Endothelial cell of umbilical vein (primary cell): Measurements from ENCODE around the gene DDX54. TPM values are rescaled to one million over a fixed set of nuclear protein-coding genes. Genes with fewer than 3 reads are reported as not detected.

ENCODE experiments used
- BruUV-seq: library from RNA; stranded (reverse); fragments of 400-500 nt; replicated peaks from 2 replicates; lab custom pipeline; 2021; lab: Mats Ljungman, UMichigan
- CTCF ChIA-PET: fragments of 300-600, 350-600 bp; sonication (Branson Sonifier 250); formaldehyde crosslinking; loops from one replicate; lab custom pipeline; 2021; ENCODE audit warnings: antibody characterized with exemption, inconsistent platforms; lab: Charles Lee
- POLR2A ChIA-PET: fragments of 300-600, 350-600 bp; sonication (Branson Sonifier 250); formaldehyde crosslinking; loops from one replicate; lab custom pipeline; 2021; ENCODE audit warnings: antibody characterized with exemption, inconsistent platforms; lab: Charles Lee
- DNase-seq: peaks from one replicate; pipeline ENCODE4 v3.0.0-alpha.2; 2011; ENCODE audit warnings: low read depth, low spot score
- FAIRE-seq: peaks from 2 replicates; lab custom pipeline; 2011; peaks lifted over from hg19 to GRCh38; lab: Jason Lieb, UNC
- H2AFZ ChIP-seq: 2 replicates; pipeline ENCODE4 v1.6.0; 2012; ENCODE audit warnings: low read depth, low read length, control low read depth, inconsistent platforms
- H3K27ac ChIP-seq: 2 replicates; pipeline ENCODE4 v1.5.1; 2011; ENCODE audit warnings: low read depth, mild to moderate bottlenecking, control low read depth, low read length, moderate library complexity; ENCODE audit not compliant: insufficient read depth
- H3K27me3 ChIP-seq, 2 experiments: 2 replicates each; pipeline versions ENCODE4 v1.6.0 to v1.6.1; 2011; ENCODE audit warnings: low read length in 2 of 2, mixed read lengths in 1 of 2; ENCODE audit not compliant: control insufficient read depth in 2 of 2, insufficient read depth in 2 of 2
- H3K36me3 ChIP-seq, 2 experiments: 2 replicates in 1 of 2; 3 replicates in 1 of 2; pipeline ENCODE4 v1.5.1; 2011; ENCODE audit warnings: low read length in 2 of 2, mild to moderate bottlenecking in 1 of 2, moderate library complexity in 1 of 2; ENCODE audit not compliant: control insufficient read depth in 2 of 2, insufficient read depth in 2 of 2; ENCODE audit errors: extremely low read depth in 1 of 2
- H3K4me1 ChIP-seq: 3 replicates; pipeline ENCODE4 v1.5.1; 2011; ENCODE audit warnings: mild to moderate bottlenecking, low read length; ENCODE audit not compliant: control insufficient read depth, insufficient read depth; ENCODE audit errors: extremely low read depth
- H3K4me2 ChIP-seq: 2 replicates; pipeline ENCODE4 v1.6.1; 2011; ENCODE audit warnings: low read length, control low read depth, mixed read lengths; ENCODE audit not compliant: insufficient read depth
- H3K4me3 ChIP-seq, 3 experiments: fragments of 200-600 bp in 1 of 3; sonication (generic), shearing (Covaris generic) in 1 of 3; replicated peaks in 1 of 3; 2 replicates each; pipeline ENCODE4 v1.5.1; 2011 to 2016; ENCODE audit warnings: control low read depth in 3 of 3, low read length in 3 of 3, mild to moderate bottlenecking in 2 of 3, inconsistent platforms in 1 of 3, low read depth in 1 of 3, moderate library complexity in 1 of 3; ENCODE audit not compliant: insufficient read depth in 1 of 3
- H3K79me2 ChIP-seq: 2 replicates; pipeline ENCODE4 v1.6.0; 2012; ENCODE audit warnings: low read length, inconsistent platforms; ENCODE audit not compliant: control insufficient read depth, insufficient read depth
- H3K9ac ChIP-seq: replicated peaks from 2 replicates; pipeline ENCODE3; 2011; ENCODE audit warnings: low read length, control low read depth; ENCODE audit not compliant: insufficient read depth; ENCODE audit errors: extremely low read depth
- H3K9me1 ChIP-seq: replicated peaks from 3 replicates; pipeline ENCODE4 v1.6.0; 2011; ENCODE audit warnings: mild to moderate bottlenecking, low read length; ENCODE audit not compliant: control insufficient read depth, insufficient read depth; ENCODE audit errors: extremely low read depth
- H3K9me3 ChIP-seq: replicated peaks from 2 replicates; pipeline ENCODE4 v1.5.1; 2012; ENCODE audit warnings: low read length, inconsistent platforms; ENCODE audit not compliant: control insufficient read depth, insufficient read depth
- H4K20me1 ChIP-seq: replicated peaks from 2 replicates; pipeline ENCODE3; 2011; ENCODE audit warnings: mild to moderate bottlenecking, low read length; ENCODE audit not compliant: control insufficient read depth, insufficient read depth; ENCODE audit errors: extremely low read depth
- EZH2 ChIP-seq: IDR thresholded peaks from 2 replicates; pipeline ENCODE4 v1.6.1; 2012; ENCODE audit warnings: borderline replicate concordance, low read depth, mild to moderate bottlenecking, moderate library complexity, low read length, inconsistent platforms; ENCODE audit not compliant: severe bottlenecking
- FOS ChIP-seq: IDR thresholded peaks from 2 replicates; pipeline ENCODE4 v1.6.1; 2011; ENCODE audit warnings: mild to moderate bottlenecking, low read length, moderate library complexity, borderline replicate concordance; ENCODE audit not compliant: insufficient read depth
- GATA2 ChIP-seq: IDR thresholded peaks from 2 replicates; pipeline ENCODE4 v1.7.0; 2011; ENCODE audit warnings: low read depth, mild to moderate bottlenecking, moderate library complexity, mixed read lengths, low read length; ENCODE audit not compliant: insufficient read length, insufficient read depth
- JUN ChIP-seq: IDR thresholded peaks from 2 replicates; pipeline ENCODE4 v1.6.1; 2011; ENCODE audit warnings: borderline replicate concordance, low read depth; ENCODE audit not compliant: insufficient read length, insufficient read depth
- POLR2A ChIP-seq: IDR thresholded peaks from 2 replicates; pipeline ENCODE4 v1.6.1; 2012; ENCODE audit warnings: low read depth, mild to moderate bottlenecking, control low read depth, low read length
- POLR2AphosphoS5 ChIP-seq: IDR thresholded peaks from 2 replicates; pipeline ENCODE4 v1.6.1; 2012; ENCODE audit warnings: low read depth, mild to moderate bottlenecking, control low read depth, low read length, moderate library complexity; ENCODE audit not compliant: insufficient read depth
- dilution Hi-C: fragments of 300-500 bp; cut with MboI; formaldehyde crosslinking; loops from one replicate; pipeline ENCODE4 v1.15.0; 2019; ENCODE audit warnings: low sequenced_read_pairs; ENCODE audit not compliant: extremely low pct_ligation_motif_present
- intact Hi-C: fragments of 100-400 bp; cut with micrococcal nuclease; formaldehyde crosslinking; loops from one replicate; pipeline ENCODE4 v1.10.0; 2022
- polyA plus RNA-seq, 4 experiments: library from polyadenylated mRNA; depleted of rRNA in 3 of 4; stranded (reverse) in 3 of 4; unstranded in 1 of 4; fragments of >200 nt; gene quantifications; 2 replicates each; pipeline versions ENCODE4 v1.2.1 to v1.2.3, GENCODE V29; 2011 to 2012; ENCODE audit warnings: missing spikeins in 1 of 4
- total RNA-seq: library from RNA; stranded (reverse); gene quantifications from 2 replicates; pipeline ENCODE4 v1.2.3, GENCODE V29; 2021
- TF ChIP-seq, protein P1 (sequence below), 2 donors: IDR thresholded peaks; 1 replicate in 1 of 2; 2 replicates in 1 of 2; pipeline ENCODE4 v1.5.1; 2011; ENCODE audit warnings: low read length in 2 of 2, mild to moderate bottlenecking in 2 of 2, moderate library complexity in 2 of 2, control low read depth in 1 of 2, inconsistent platforms in 1 of 2, low read depth in 1 of 2; ENCODE audit not compliant: insufficient read depth in 1 of 2; ENCODE audit errors: extremely low read depth in 1 of 2
- TF ChIP-seq, protein P2 (sequence below): IDR thresholded peaks from 2 replicates; pipeline ENCODE4 v1.6.1; 2011; ENCODE audit not compliant: insufficient read depth, insufficient read length

DDX54 gene
- total and polyA plus RNA-seq, 2 donors (not counting 3 experiments of a cell fraction or from before 2014, with no cell fraction given): 54.1 to 90.0 TPM

DNA sequence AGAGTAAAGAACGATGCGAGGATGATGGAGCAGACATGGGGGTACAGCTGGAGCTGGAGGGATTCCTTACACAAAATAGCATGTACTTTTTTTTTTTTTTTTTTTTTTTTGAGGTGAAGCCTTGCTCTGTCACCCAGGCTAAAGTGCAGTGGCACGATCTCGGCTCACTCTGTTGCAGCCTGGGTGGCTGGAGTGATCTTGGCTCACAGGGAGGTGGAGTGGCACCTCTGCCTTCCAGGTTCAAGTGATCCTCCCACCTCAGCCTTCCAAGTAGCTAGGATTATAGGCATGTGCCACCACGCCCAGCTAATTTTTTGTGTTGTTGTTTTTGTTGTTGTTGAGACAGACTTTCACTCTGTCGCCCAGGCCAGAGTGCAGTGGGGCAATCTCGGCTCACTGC, 44.6 kb downstream of the DDX54 start:
- BruUV-seq: no TSS peak
- no peak overlapping the region for H2AFZ ChIP-seq
- ChIA-PET POLR2A (no interaction called here), CTCF (interaction anchor here (0.6 to 2.3 kb wide), 2 partner anchors 112 to 148 kb away, joined by 3 to 7 read pairs; no protein-coding TSS in a partner anchor)
- H4K20me1 ChIP-seq: no peaks in the 10 kb centered on the region
- FAIRE-seq (no peak), DNase-seq (no peak)
- H3K9ac ChIP-seq: no peak overlapping the region
- H3K4me2 ChIP-seq: no peak overlapping the region
- H3K27ac ChIP-seq: no peak overlapping the region
- H3K4me1 ChIP-seq: no peaks in the 10 kb centered on the region
- H3K79me2 ChIP-seq: no peaks in the 10 kb centered on the region
- no peaks in the 10 kb centered on the region for H3K9me1 ChIP-seq
- H3K27me3 ChIP-seq: no peaks in the 10 kb centered on the region
- TF ChIP-seq, protein P1, sequence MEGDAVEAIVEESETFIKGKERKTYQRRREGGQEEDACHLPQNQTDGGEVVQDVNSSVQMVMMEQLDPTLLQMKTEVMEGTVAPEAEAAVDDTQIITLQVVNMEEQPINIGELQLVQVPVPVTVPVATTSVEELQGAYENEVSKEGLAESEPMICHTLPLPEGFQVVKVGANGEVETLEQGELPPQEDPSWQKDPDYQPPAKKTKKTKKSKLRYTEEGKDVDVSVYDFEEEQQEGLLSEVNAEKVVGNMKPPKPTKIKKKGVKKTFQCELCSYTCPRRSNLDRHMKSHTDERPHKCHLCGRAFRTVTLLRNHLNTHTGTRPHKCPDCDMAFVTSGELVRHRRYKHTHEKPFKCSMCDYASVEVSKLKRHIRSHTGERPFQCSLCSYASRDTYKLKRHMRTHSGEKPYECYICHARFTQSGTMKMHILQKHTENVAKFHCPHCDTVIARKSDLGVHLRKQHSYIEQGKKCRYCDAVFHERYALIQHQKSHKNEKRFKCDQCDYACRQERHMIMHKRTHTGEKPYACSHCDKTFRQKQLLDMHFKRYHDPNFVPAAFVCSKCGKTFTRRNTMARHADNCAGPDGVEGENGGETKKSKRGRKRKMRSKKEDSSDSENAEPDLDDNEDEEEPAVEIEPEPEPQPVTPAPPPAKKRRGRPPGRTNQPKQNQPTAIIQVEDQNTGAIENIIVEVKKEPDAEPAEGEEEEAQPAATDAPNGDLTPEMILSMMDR (IDR thresholded peaks at IDR 0.05; ENCODE audit: extremely low read depth in 1 of 2, insufficient read depth in 1 of 2, low read depth in 1 of 2, low read length in 2 of 2): no peak
- no peak for TF ChIP-seq GATA2
- no peak for TF ChIP-seq EZH2
- TF ChIP-seq POLR2A: no peak
- no peak for TF ChIP-seq POLR2AphosphoS5
- no peak for TF ChIP-seq JUN
- TF ChIP-seq, protein P2, sequence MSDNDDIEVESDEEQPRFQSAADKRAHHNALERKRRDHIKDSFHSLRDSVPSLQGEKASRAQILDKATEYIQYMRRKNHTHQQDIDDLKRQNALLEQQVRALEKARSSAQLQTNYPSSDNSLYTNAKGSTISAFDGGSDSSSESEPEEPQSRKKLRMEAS: no peak
- no peak for TF ChIP-seq FOS
- intact Hi-C loops (no loop called here), dilution Hi-C loops (no loop called here)
- no peaks in the 10 kb centered on the region for H3K36me3 ChIP-seq
- no peak overlapping the region for H3K4me3 ChIP-seq
- no peaks in the 10 kb centered on the region for H3K9me3 ChIP-seq
